Activated CD4-positive, alpha-beta T cell treated with anti-CD3 and anti-CD28 coated beads, Interleukin-2, amount 10 ng/mL, durations not matched to agents 7 days and 5 days (primary cell): ENCODE data around the gene MAPT. TPM values are rescaled to one million over a fixed set of nuclear protein-coding genes. Genes with fewer than 3 reads are reported as not detected.

Experiments used
- CTCF ChIA-PET: fragments of 350-600 bp; sonication (Branson Sonifier 250); formaldehyde crosslinking; loops from one replicate; lab custom pipeline; 2021; ENCODE audit warnings: antibody characterized with exemption; lab: Charles Lee
- POLR2A ChIA-PET: fragments of 350-600 bp; sonication (Branson Sonifier 250); formaldehyde crosslinking; loops from one replicate; lab custom pipeline; 2021; ENCODE audit warnings: antibody characterized with exemption; lab: Charles Lee
- DNase-seq: peaks from one replicate; pipeline ENCODE4 v3.0.0-alpha.2; 2020
- H3K27ac Mint-ChIP-seq: one replicate; pipeline ENCODE4 v1.8.0; 2021; ENCODE audit warnings: mild to moderate bottlenecking, moderate library complexity, mixed read lengths
- H3K27me3 Mint-ChIP-seq: one replicate; pipeline ENCODE4 v1.8.0; 2021; ENCODE audit warnings: mixed read lengths
- H3K36me3 Mint-ChIP-seq: one replicate; pipeline ENCODE4 v1.8.0; 2021; ENCODE audit warnings: low read depth, mixed read lengths
- H3K4me1 Mint-ChIP-seq: one replicate; pipeline ENCODE4 v1.8.0; 2021; ENCODE audit warnings: mixed read lengths
- H3K4me3 Mint-ChIP-seq: one replicate; pipeline ENCODE4 v1.8.0; 2021; ENCODE audit warnings: mild to moderate bottlenecking, moderate library complexity, mixed read lengths
- H3K9me3 Mint-ChIP-seq: one replicate; pipeline ENCODE4 v1.8.0; 2021; ENCODE audit warnings: mixed read lengths
- total RNA-seq, 2 experiments: library from RNA; stranded (reverse); gene quantifications; one replicate each; pipeline ENCODE4 v1.2.3, GENCODE V29; 2021

Gene MAPT
- total RNA-seq, 2 experiments from 2014 or later: 0.12 to 0.46 TPM

GRCh38 chr17:45895304-45895968 is 1.1 kb downstream of the MAPT start:
- Mint-ChIP-seq H3K36me3 (no peaks in the 10 kb centered on the region), H3K4me1 (peaks cover 12% of the 10 kb centered on the region), H3K9me3 (no peaks in the 10 kb centered on the region), H3K4me3 (peak overlapping the region; percentile 70), H3K27me3 (peaks cover 73% of the 10 kb centered on the region), H3K27ac (no peak overlapping the region)
- DNase-seq: no peak
- POLR2A ChIA-PET: no interaction called here
- CTCF ChIA-PET: no interaction called here

DNA sequence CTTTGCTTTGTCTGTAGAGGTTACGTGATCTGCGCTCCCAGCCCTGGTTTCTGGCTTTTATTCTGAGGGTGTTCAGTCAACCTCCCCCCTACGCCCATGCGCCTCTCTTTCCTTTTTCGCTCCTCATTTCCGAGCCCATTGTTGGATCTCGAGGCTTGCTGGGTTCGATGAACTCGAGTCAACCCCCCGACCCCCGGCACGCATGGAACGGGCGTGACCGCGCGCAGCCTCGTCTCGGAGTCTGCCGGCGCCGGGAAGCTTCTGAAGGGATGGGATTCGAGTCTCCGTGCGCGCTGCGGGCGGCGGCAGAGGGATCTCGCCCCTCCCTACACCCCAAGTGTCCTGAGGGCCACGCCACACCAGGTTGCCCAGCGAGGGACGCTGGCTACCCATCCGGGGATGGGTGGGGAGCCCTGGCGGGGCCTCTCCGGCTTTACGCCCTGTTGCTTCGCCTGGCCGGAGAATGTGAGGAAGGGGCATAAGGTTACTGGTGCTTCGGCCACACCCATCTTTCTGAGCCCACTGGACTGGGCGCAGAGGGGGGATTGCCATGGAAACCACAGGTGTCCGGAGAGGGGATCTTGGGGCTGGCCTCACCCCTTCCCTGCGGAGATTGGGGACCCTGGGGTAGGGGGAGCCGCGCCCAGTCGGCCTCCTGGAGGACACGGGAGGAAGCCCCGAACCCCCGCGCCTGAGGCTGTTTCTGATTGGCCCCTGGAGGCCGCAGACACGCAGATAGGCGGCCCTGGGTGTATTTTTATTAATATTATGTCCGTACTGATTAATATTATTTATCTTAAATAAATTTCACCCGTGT is 1.8 kb downstream of the MAPT start:
- Mint-ChIP-seq H3K4me3 (peak overlapping the region; percentile 34), H3K36me3 (no peaks in the 10 kb centered on the region), H3K27me3 (peaks cover 75% of the 10 kb centered on the region), H3K4me1 (peaks cover 12% of the 10 kb centered on the region), H3K9me3 (no peaks in the 10 kb centered on the region), H3K27ac (no peak overlapping the region)
- DNase-seq: no peak
- ChIA-PET CTCF (no interaction called here), POLR2A (no interaction called here)

DNA sequence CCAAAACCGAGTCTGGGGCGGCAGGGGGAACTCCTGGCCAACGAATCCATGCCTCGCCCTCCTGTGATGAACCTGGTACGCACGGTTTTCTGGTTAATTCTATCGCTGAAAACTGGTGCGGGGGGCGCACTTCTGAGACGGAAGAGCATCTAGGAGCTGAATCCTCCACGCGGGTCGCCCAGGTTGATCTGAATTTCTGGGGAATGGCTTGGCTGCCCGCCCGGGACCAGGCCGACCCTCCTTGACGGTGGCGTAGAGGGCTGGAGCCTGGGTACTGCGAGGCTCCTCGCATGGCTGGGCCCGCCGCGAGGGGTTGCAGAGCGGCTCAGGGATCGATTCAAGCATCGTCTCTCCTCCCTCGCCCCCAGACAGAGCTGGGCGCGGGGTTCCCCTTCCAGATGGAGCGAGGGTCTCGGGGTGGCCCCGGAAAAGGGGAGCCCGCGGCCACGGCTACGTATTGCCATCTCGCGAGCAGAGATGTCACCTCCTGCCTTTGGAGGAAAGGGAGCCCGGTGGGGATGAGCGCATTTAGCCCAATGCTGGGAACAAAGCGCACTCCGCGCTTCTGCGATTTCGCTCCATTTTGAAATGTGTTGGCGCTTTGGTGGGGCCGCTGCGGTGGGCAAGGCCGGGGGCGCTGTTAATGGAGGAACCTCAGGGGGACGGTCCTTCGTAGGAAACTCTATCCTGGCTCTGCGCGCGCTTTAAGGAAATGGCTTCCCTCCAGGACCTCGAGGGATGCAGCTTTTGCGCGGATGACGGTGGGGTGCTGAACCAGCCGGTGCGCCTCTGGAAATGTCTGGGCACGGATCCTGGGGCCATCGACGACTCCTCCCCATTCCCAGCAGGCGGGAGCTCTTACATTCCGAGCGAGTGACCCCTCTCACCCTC is 2.7 kb downstream of the MAPT start:
- no peak for DNase-seq
- peaks cover 70% of the 10 kb centered on the region for H3K27me3 Mint-ChIP-seq
- no peak overlapping the region for H3K27ac Mint-ChIP-seq
- H3K4me3 Mint-ChIP-seq: no peak overlapping the region
- ChIA-PET CTCF (interaction anchor here (1.0 kb wide), 1 partner anchor 23 kb away, joined by 3 read pairs; no protein-coding TSS in a partner anchor), POLR2A (no interaction called here)
- H3K4me1 Mint-ChIP-seq: peaks cover 12% of the 10 kb centered on the region
- no peaks in the 10 kb centered on the region for H3K36me3 Mint-ChIP-seq
- H3K9me3 Mint-ChIP-seq: no peaks in the 10 kb centered on the region

GRCh38 chr17:45900136-45900535 is 5.8 kb downstream of the MAPT start:
- peaks cover 9% of the 10 kb centered on the region for H3K4me1 Mint-ChIP-seq
- H3K27ac Mint-ChIP-seq: no peak overlapping the region
- H3K4me3 Mint-ChIP-seq: no peak overlapping the region
- H3K27me3 Mint-ChIP-seq: peaks cover 57% of the 10 kb centered on the region
- POLR2A ChIA-PET: no interaction called here
- no peaks in the 10 kb centered on the region for H3K36me3 Mint-ChIP-seq
- CTCF ChIA-PET: interaction anchor here (0.6 to 1.6 kb wide), 3 partner anchors 10 to 881 kb away, joined by 3 read pairs; no protein-coding TSS in a partner anchor
- H3K9me3 Mint-ChIP-seq: no peaks in the 10 kb centered on the region
- DNase-seq: no peak

GRCh38 chr17:45900723-45901415 is 6.5 kb downstream of the MAPT start:
- Mint-ChIP-seq H3K27ac (no peak overlapping the region), H3K4me1 (peaks cover 4% of the 10 kb centered on the region), H3K4me3 (no peak overlapping the region), H3K27me3 (peaks cover 56% of the 10 kb centered on the region), H3K36me3 (no peaks in the 10 kb centered on the region), H3K9me3 (no peaks in the 10 kb centered on the region)
- ChIA-PET CTCF (interaction anchor here (1.6 kb wide), 1 partner anchor 11 kb away, joined by 3 read pairs; no protein-coding TSS in a partner anchor), POLR2A (no interaction called here)
- DNase-seq: no peak

GRCh38 chr17:45902892-45903346 is 8.6 kb downstream of the MAPT start:
- Mint-ChIP-seq H3K4me1 (peaks cover 8% of the 10 kb centered on the region), H3K9me3 (no peaks in the 10 kb centered on the region)

DNA sequence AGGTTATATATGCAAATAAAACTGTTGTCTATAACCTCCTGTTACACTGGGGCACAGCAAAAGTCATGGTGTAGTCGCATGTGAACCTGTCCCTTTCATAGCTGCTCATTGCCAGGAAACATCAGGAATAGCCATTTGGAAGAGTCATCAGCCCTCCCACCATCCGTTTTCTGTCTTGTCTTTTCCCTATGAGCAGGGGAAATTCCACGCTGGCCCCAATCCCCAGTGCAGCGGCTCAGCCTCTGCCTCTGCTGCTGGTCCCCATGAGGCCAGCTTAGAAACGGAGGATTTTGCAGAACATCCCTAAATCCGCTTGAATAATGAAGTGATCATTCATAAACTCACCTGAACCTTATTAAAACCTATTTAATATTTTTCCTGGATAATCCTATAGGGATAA is 10.5 kb downstream of the MAPT start:
- POLR2A ChIA-PET: no interaction called here
- CTCF ChIA-PET: no interaction called here
- peaks cover 25% of the 10 kb centered on the region for H3K27me3 Mint-ChIP-seq

More at GRCh38 chr17:45902892-45903346, 8.6 kb downstream of the MAPT start:
- Mint-ChIP-seq H3K27me3 (peaks cover 45% of the 10 kb centered on the region), H3K36me3 (no peaks in the 10 kb centered on the region), H3K27ac (no peak overlapping the region), H3K4me3 (no peak overlapping the region)
- no peak for DNase-seq
- POLR2A ChIA-PET: no interaction called here
- CTCF ChIA-PET: no interaction called here

DNA sequence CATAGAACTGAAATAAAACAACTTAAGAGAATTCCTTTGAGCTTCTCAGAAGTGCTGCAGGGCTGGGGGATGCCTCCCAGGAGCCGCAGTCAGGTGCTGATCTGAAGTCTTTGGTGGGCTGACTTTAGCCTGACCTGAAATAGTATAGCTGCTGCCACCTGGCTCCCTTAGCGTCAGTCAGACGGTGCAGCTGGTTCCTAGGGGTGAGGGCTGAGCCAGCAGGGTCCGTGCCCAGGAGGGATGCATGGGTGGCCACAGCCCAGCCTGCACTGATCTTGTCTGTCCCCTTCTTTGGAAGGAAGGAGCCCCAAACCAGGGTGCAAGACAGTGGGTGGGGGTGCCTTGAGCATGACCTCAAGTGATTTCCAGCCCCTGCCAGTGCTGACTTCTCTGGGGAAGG is 11.5 kb downstream of the MAPT start:
- no peaks in the 10 kb centered on the region for H3K9me3 Mint-ChIP-seq
- DNase-seq: no peak
- POLR2A ChIA-PET: no interaction called here
- no peak overlapping the region for H3K27ac Mint-ChIP-seq
- H3K27me3 Mint-ChIP-seq: peaks cover 17% of the 10 kb centered on the region
- H3K36me3 Mint-ChIP-seq: no peaks in the 10 kb centered on the region
- CTCF ChIA-PET: interaction anchor here (0.9 kb wide), 1 partner anchor 17 kb away, joined by 4 read pairs; no protein-coding TSS in a partner anchor
- H3K4me3 Mint-ChIP-seq: no peak overlapping the region
- peaks cover 7% of the 10 kb centered on the region for H3K4me1 Mint-ChIP-seq

More for the DNA sequence above, 10.5 kb downstream of the MAPT start:
- peaks cover 7% of the 10 kb centered on the region for H3K4me1 Mint-ChIP-seq
- no peak for DNase-seq
- no peaks in the 10 kb centered on the region for H3K36me3 Mint-ChIP-seq
- no peak overlapping the region for H3K4me3 Mint-ChIP-seq
- no peak overlapping the region for H3K27ac Mint-ChIP-seq
- H3K9me3 Mint-ChIP-seq: no peaks in the 10 kb centered on the region

- Mint-ChIP-seq H3K4me3 (no peak overlapping the region), H3K27ac (no peak overlapping the region), H3K27me3 (peaks cover 13% of the 10 kb centered on the region), H3K4me1 (peaks cover 7% of the 10 kb centered on the region), H3K36me3 (no peaks in the 10 kb centered on the region), H3K9me3 (no peaks in the 10 kb centered on the region)
- no peak for DNase-seq
- ChIA-PET CTCF (interaction anchor here (0.9 kb wide), 1 partner anchor 17 kb away, joined by 4 read pairs; no protein-coding TSS in a partner anchor), POLR2A (no interaction called here)
Observed at GRCh38 chr17:45906237-45906636, 11.9 kb downstream of the MAPT start.

DNA sequence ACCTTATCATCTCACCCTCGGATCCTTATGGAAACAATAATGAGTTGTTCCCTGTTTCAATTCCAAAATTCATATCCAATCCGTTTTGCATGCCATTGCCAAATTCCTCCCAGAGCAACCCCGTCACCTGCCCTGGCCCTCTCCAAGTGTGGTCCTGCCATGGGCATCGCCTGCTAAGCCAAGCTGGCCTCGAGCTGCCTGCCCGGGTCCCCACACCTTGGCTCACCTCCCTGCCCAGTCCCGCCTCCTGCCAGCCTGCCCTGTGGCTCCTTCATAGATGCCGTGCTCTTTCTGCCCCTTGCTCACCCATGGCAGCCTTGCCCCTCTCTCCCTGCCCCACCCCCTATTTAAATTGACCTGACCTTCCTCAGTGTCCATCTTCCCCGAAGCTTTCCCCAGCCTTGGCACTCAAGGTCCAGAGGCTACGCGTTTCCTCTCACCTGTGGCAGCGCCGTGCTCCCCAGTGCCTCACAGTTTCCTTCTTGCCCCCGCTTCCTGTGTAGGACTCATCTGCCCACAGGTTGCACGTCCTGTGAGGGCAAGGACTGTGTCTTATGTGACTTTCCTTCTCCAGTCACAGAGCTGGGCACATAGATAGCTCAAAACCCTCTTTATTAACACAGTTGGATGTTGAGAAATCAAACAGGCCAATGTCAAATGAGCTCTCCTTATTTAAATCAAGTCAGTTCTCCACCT is 12.7 kb downstream of the MAPT start:
- CTCF ChIA-PET: interaction anchor here (1.4 kb wide), 1 partner anchor 13 kb away, joined by 6 read pairs; the partner anchor contains the start of gene MAPT
- DNase-seq: no peak
- Mint-ChIP-seq H3K27me3 (peaks cover 14% of the 10 kb centered on the region), H3K36me3 (no peaks in the 10 kb centered on the region), H3K4me1 (peaks cover 7% of the 10 kb centered on the region), H3K27ac (no peak overlapping the region), H3K4me3 (no peak overlapping the region), H3K9me3 (no peaks in the 10 kb centered on the region)
- POLR2A ChIA-PET: no interaction called here

- CTCF ChIA-PET: interaction anchor here (1.4 kb wide), 1 partner anchor 14 kb away, joined by 6 read pairs; the partner anchor contains the start of gene MAPT
- POLR2A ChIA-PET: no interaction called here
- H3K9me3 Mint-ChIP-seq: no peaks in the 10 kb centered on the region
- H3K4me3 Mint-ChIP-seq: no peak overlapping the region
- no peak overlapping the region for H3K27ac Mint-ChIP-seq
- peaks cover 13% of the 10 kb centered on the region for H3K27me3 Mint-ChIP-seq
- H3K36me3 Mint-ChIP-seq: no peaks in the 10 kb centered on the region
- no peak for DNase-seq
- H3K4me1 Mint-ChIP-seq: peaks cover 7% of the 10 kb centered on the region
Observed at GRCh38 chr17:45907750-45908395, 13.5 kb downstream of the MAPT start.
